Stimulated activated CD4-positive, alpha-beta T cell treated with anti-CD3 and anti-CD28 coated beads, Interleukin-1b, Interleukin-23, amount 100 ng/mL, for 4 hours (primary cell): ENCODE measurements around the gene EGFLAM.

Source experiments
- DNase-seq, 2 donors: peaks; one replicate each; pipeline ENCODE4 v3.0.0-alpha.2; 2020; ENCODE audit warnings: low read depth in 2 of 2

Gene EGFLAM

GRCh38 chr5:38420246-38420645 lies 161.9 kb downstream of the EGFLAM start:
- no peak for DNase-seq

- no peak for DNase-seq
These were observed 162.5 kb downstream of the EGFLAM start for GRCh38 chr5:38420691-38421390.

GRCh38 chr5:38422622-38423021 lies 164.3 kb downstream of the EGFLAM start:
- no peak for DNase-seq

- no peak for DNase-seq
These were observed 165.2 kb downstream of the EGFLAM start for GRCh38 chr5:38423276-38424147.

GRCh38 chr5:38424148-38425060 lies 166.0 kb downstream of the EGFLAM start:
- no peak for DNase-seq

GRCh38 chr5:38426490-38426889 lies 168.1 kb downstream of the EGFLAM start:
- DNase-seq = no peak

- DNase-seq = no peak
These were observed 168.9 kb downstream of the EGFLAM start for GRCh38 chr5:38426986-38427950.

GRCh38 chr5:38431242-38431853 lies 173.0 kb downstream of the EGFLAM start:
- no peak for DNase-seq

- no peak for DNase-seq
These were observed 175.0 kb downstream of the EGFLAM start for GRCh38 chr5:38433160-38433861.

- no peak for DNase-seq
These were observed 176.8 kb downstream of the EGFLAM start for GRCh38 chr5:38434966-38435705.

- DNase-seq = no peak
These were observed 180.4 kb downstream of the EGFLAM start for GRCh38 chr5:38438757-38439156.

GRCh38 chr5:38441453-38442246 lies 183.3 kb downstream of the EGFLAM start:
- DNase-seq = peak; percentile 60 to 72

GRCh38 chr5:38442247-38442573 lies 183.9 kb downstream of the EGFLAM start:
- no peak for DNase-seq

- no peak for DNase-seq
These were observed 185.0 kb downstream of the EGFLAM start for GRCh38 chr5:38443390-38443789.

- no peak for DNase-seq
These were observed 187.1 kb downstream of the EGFLAM start for GRCh38 chr5:38445374-38446028.

- no peak for DNase-seq
These were observed 187.7 kb downstream of the EGFLAM start for GRCh38 chr5:38446029-38446522.

GRCh38 chr5:38447056-38447455 lies 188.7 kb downstream of the EGFLAM start:
- no peak for DNase-seq

GRCh38 chr5:38447786-38448185 lies 189.4 kb downstream of the EGFLAM start:
- no peak for DNase-seq
